Activated T-helper 1 cell treated with anti-CD3 and anti-CD28 coated beads, Interleukin-12 subunit alpha, Interleukin-12 subunit beta, Interleukin-2, Interleukin-4 antibody, amounts not matched to agents 30 ng/mL and 10 ng/mL and 1 ng/mL, durations not matched to agents 14 hours and 24 hours and 36 hours (primary cell): ENCODE results near the gene PTPRK. TPM values are rescaled to one million over a fixed set of nuclear protein-coding genes. Genes with fewer than 3 reads are reported as not detected.

ENCODE experiments used
- DNase-seq: peaks from one replicate; pipeline ENCODE4 v3.0.0; 2021; ENCODE audit warnings: low spot score
- H3K27ac Mint-ChIP-seq: one replicate; pipeline ENCODE4 v1.8.0; 2021; ENCODE audit warnings: mild to moderate bottlenecking, mixed read lengths
- H3K27me3 Mint-ChIP-seq: one replicate; pipeline ENCODE4 v1.8.0; 2022; ENCODE audit warnings: mild to moderate bottlenecking, moderate library complexity, mixed read lengths; ENCODE audit not compliant: insufficient read depth
- H3K36me3 Mint-ChIP-seq: one replicate; pipeline ENCODE4 v1.8.0; 2021; ENCODE audit warnings: low read depth, mixed read lengths
- H3K4me1 Mint-ChIP-seq: one replicate; pipeline ENCODE4 v1.8.0; 2021; ENCODE audit warnings: low read depth, mixed read lengths
- H3K4me3 Mint-ChIP-seq: one replicate; pipeline ENCODE4 v1.8.0; 2021; ENCODE audit warnings: mild to moderate bottlenecking, moderate library complexity, mixed read lengths
- H3K9me3 Mint-ChIP-seq: one replicate; pipeline ENCODE4 v1.8.0; 2021; ENCODE audit warnings: mixed read lengths
- intact Hi-C: fragments of 100-400 bp; cut with micrococcal nuclease; formaldehyde crosslinking; loops from one replicate; pipeline ENCODE4 v1.15.1; 2024
- total RNA-seq: library from RNA; stranded (reverse); gene quantifications from 2 replicates; pipeline ENCODE4 v1.2.3, GENCODE V29; 2022

PTPRK gene
- total RNA-seq, 1 donor from 2014 or later, result 3.2 TPM

DNA sequence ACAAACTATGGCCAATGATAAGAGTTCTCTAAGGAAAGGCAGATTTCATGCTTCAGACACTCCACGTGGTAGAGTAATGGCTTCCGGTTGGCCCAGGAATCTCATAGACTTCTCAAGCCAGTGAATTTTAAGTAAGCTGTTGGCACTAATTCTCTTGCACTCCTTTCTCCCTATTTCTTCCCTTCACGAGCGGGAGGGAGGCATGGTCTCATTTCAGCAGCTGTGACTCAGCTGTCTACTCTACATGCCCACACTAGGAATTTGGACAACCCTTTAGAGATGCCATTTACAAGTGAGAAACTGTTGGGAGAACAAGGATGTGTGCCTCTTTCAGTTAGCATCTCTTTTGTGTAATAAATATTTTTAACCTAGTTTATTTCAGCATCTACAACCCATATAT is 107.7 kb downstream of the PTPRK start:
- Mint-ChIP-seq H3K27me3 (peaks cover 5% of the 10 kb centered on the region), H3K4me3 (no peak overlapping the region), H3K4me1 (no peaks in the 10 kb centered on the region), H3K36me3 (no peaks in the 10 kb centered on the region), H3K9me3 (no peaks in the 10 kb centered on the region), H3K27ac (no peak overlapping the region)
- intact Hi-C loops, result no loop called here
- DNase-seq, result no peak

DNA sequence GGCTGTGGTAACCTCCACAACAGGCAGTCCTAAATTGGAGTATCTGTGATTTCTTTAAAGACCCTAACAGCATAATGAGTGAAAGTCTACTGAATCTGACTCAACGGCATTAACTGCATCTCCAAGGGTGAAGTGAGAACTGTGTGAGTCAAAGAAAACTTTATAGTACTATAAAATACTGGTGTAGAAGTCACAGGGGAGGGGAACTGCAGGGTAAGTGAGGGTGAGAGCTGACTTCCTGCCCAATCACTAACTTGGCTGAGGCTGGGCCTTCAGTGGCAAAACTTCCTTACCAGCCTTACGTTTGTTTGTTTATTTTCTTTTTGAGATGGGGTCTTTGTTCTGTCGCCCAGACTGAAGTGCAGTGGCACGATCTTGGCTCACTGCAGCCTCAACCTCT is 109.8 kb downstream of the PTPRK start:
- no peaks in the 10 kb centered on the region for H3K4me1 Mint-ChIP-seq
- no peak overlapping the region for H3K4me3 Mint-ChIP-seq
- H3K27ac Mint-ChIP-seq, result no peak overlapping the region
- H3K27me3 Mint-ChIP-seq, result peaks cover 5% of the 10 kb centered on the region
- DNase-seq, result no peak
- H3K36me3 Mint-ChIP-seq, result no peaks in the 10 kb centered on the region
- H3K9me3 Mint-ChIP-seq, result no peaks in the 10 kb centered on the region
- intact Hi-C loops, result no loop called here

DNA sequence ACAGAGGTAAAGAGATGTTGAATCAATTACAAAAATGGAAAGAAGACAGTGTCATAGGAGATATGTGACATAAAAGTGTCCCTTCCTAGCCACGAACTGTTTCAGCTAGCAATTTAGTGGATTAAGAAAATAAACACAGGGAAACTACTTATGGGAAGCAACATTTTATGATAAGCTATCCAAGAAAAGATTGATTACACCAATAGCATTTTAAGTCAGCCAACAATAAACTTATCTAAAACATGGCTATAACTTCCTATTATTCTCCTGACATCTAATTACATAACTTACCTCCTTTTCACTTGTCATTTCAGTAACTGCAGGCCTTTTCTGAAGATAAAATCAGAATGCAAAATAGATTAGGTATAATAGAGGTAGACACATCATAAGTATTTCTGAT is 111.4 kb downstream of the PTPRK start:
- Mint-ChIP-seq H3K27me3 (peaks cover 5% of the 10 kb centered on the region), H3K4me3 (no peak overlapping the region), H3K9me3 (no peaks in the 10 kb centered on the region), H3K27ac (no peak overlapping the region), H3K4me1 (no peaks in the 10 kb centered on the region), H3K36me3 (no peaks in the 10 kb centered on the region)
- no peak for DNase-seq
- intact Hi-C loops, result no loop called here

DNA sequence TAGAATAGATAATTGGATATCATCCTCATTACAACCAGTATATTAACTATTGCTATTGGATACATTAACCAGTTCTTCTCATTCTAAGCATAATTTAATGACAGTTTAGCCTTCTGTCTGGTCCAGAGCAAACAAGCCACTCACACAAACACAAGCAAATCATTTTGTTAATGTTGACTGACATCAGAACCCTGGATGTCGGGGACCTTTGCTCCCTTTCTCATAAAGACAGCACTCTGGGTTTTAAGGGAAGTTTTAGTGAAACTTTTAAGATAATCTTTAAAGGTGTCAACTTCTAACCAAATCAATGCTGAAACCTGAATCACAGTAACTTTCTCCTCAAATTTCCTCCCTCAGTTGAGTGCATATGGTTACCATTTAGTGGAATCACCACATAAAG is 113.9 kb downstream of the PTPRK start:
- H3K9me3 Mint-ChIP-seq, result no peaks in the 10 kb centered on the region
- no peak overlapping the region for H3K27ac Mint-ChIP-seq
- no peak overlapping the region for H3K4me3 Mint-ChIP-seq
- no peak for DNase-seq
- H3K36me3 Mint-ChIP-seq, result no peaks in the 10 kb centered on the region
- H3K27me3 Mint-ChIP-seq, result peaks cover 4% of the 10 kb centered on the region
- intact Hi-C loops, result no loop called here
- H3K4me1 Mint-ChIP-seq, result no peaks in the 10 kb centered on the region

DNA sequence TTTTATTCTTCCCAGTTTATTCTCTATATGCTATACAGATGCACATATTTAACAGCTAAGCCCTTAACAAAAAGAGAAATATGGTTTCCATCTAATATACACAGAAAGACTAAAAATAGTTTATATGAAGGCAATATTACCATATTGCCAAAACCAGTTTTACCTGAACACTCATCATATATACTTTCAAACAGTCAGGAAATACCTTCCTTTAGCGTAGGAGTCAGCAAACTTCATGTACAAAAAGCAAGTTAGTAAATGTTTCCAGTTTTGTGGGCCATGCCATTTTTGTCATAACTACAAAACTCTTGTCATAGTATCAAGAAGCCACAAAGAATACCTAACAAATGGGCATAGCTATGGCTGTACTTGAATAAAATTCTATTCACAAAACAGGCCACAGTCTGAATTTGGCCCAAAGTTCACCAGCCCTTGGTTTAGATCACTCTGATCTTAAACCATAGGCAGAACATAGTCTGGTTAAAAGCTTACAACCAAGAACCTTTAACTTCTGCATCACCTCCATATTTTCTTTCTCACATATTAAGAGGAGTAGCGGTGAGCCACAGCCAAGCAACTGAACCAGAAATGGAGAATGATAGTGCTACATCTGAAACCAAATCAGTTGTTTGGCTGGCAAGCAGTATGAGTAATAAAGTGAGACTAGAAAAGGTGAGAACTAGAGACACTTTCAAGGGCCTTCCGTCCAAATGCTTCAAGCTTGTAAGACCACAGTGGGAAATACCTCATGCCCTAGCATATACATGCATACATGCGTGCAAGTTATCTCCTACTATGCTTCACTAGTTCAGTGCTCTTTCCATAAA is 116.6 kb downstream of the PTPRK start:
- intact Hi-C loops, result no loop called here
- no peaks in the 10 kb centered on the region for H3K9me3 Mint-ChIP-seq
- H3K36me3 Mint-ChIP-seq, result no peaks in the 10 kb centered on the region
- no peaks in the 10 kb centered on the region for H3K27me3 Mint-ChIP-seq
- DNase-seq, result no peak
- no peak overlapping the region for H3K27ac Mint-ChIP-seq
- no peaks in the 10 kb centered on the region for H3K4me1 Mint-ChIP-seq
- H3K4me3 Mint-ChIP-seq, result no peak overlapping the region

DNA sequence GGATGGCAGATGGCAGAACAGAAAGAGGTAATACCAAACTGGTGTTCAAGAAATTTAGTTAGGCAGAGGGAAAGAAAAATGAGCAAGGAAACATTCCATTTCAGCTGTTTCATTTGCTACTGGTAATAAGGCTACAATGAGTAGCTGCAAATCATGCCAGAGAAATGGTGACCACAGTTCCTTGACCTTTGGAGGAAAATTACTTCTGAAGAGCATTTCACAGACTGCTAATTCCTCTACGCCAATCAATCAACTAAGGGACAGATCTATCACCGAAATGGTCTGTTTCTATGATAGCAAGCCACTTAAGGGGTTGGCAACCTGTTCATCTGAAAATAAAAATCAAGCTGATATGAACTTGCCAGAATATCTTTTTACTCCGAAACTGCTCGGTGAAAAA is 119.5 kb downstream of the PTPRK start:
- Mint-ChIP-seq H3K4me1 (no peaks in the 10 kb centered on the region), H3K27ac (no peak overlapping the region), H3K4me3 (no peak overlapping the region), H3K9me3 (no peaks in the 10 kb centered on the region), H3K27me3 (no peaks in the 10 kb centered on the region), H3K36me3 (no peaks in the 10 kb centered on the region)
- intact Hi-C loops, result no loop called here
- no peak for DNase-seq

DNA sequence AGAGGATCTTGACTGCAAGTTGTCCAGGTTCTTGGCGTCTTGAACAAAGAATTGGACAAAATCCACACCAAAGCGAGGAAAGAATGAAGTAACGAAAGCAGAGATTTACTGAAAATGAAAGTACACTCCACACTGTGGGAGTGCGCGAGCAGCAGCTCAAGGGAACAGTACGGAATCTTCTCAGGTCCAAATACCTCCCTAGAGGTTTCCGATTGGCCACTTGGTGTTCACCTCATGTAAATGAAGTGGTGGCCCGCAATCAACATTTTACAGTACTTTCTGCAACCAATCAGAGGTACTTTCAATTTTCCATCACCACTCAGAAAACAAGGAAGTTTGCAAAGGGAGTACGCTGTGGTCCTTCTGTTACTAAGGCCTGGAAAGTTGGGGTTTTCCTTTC is 122.4 kb downstream of the PTPRK start:
- Mint-ChIP-seq H3K27me3 (no peaks in the 10 kb centered on the region), H3K36me3 (no peaks in the 10 kb centered on the region), H3K4me1 (no peaks in the 10 kb centered on the region), H3K4me3 (no peak overlapping the region), H3K9me3 (no peaks in the 10 kb centered on the region), H3K27ac (no peak overlapping the region)
- intact Hi-C loops, result no loop called here
- DNase-seq, result no peak

DNA sequence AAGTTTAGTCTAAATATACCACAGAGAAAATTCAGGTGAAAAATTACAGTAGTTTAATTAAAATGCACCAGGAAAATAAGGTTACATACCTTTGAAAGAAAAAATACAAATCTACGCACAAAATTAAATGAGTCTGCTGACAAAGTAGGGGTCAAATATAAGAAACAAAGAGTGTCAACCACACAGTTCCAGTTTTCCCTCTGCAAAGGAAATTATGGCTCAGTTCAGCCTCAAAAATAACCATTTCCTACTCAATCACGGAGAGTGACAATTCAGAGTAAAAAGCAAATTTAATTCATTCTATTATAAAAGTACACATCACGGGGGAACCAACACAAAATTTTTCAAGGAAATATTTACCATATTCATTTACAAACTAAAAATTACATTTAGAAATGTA is 124.8 kb downstream of the PTPRK start:
- intact Hi-C loops, result no loop called here
- DNase-seq, result no peak
- Mint-ChIP-seq H3K27ac (no peak overlapping the region), H3K9me3 (no peaks in the 10 kb centered on the region), H3K4me3 (no peak overlapping the region), H3K36me3 (no peaks in the 10 kb centered on the region), H3K4me1 (no peaks in the 10 kb centered on the region), H3K27me3 (no peaks in the 10 kb centered on the region)

DNA sequence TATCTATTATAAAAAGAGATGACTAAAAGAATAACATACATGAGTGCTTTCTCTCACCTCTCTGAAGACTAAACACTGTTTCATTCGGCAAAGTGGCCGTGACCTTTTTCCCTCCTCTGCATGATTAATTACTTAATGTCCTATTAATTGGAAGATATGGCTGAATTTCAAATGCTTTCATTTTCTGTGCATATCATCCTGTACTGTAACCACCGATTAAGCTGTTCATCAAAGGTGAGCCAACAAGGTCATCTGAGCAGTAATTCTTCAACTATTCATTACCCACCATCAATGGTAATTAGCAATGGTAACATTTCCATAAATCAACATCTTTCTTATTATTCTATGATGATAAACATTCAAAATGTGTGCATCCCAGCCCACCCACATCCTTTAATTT is 125.2 kb downstream of the PTPRK start:
- no peak overlapping the region for H3K27ac Mint-ChIP-seq
- H3K4me1 Mint-ChIP-seq, result no peaks in the 10 kb centered on the region
- H3K27me3 Mint-ChIP-seq, result no peaks in the 10 kb centered on the region
- no peaks in the 10 kb centered on the region for H3K9me3 Mint-ChIP-seq
- no peak for DNase-seq
- no peaks in the 10 kb centered on the region for H3K36me3 Mint-ChIP-seq
- intact Hi-C loops, result no loop called here
- no peak overlapping the region for H3K4me3 Mint-ChIP-seq

DNA sequence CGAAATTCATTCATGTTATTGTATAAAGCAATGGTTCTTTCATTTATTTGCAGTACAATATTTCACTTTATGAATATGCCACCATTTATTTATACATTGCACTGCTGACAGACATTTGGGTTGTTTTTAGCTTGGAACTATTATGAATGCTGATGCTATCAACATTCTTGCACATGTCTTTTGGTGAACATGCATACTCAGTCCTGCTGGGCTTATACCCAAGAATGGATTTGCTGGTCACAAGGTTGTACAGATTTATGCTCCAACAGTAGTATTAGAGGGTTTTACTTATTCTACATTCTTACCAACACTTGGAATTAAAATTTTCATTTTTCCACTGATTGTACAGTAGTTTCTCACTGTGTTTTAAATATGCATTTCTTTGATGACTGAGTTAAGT is 126.2 kb downstream of the PTPRK start:
- no peaks in the 10 kb centered on the region for H3K4me1 Mint-ChIP-seq
- H3K4me3 Mint-ChIP-seq, result no peak overlapping the region
- H3K27me3 Mint-ChIP-seq, result no peaks in the 10 kb centered on the region
- intact Hi-C loops, result no loop called here
- no peaks in the 10 kb centered on the region for H3K9me3 Mint-ChIP-seq
- no peaks in the 10 kb centered on the region for H3K36me3 Mint-ChIP-seq
- no peak overlapping the region for H3K27ac Mint-ChIP-seq
- no peak for DNase-seq

DNA sequence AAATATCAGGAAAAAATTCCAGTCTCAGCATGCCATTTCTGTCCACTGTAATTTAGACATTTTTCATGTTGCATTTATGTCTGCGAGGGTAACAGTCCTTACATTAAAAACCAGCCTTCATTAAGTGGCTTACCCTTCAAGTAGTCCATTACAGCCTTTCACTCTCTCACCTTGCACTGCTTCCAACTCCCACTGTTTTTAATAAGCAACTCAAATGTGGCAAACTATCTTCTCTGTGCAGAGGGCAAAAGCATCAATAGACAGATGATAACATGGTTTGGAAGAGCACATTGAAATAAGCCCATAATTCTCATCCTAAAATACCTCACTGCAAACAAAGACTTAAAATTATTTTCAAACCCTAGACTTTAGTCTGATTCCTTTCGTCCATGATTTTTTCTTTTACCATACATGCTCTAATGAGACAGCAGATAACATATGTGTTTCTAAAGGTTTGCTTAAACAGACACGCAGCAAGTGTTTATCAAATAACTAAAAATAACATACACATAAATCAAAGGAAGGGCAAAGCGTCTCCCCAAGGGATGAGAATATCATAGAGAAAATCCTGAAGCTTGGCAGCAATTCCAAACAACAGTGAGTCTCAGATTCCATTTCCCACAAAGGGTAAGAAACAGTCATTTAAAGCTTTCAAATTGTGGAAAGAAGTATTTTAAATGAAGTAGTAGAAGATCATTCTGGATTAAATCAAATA is 130.4 kb downstream of the PTPRK start:
- no peaks in the 10 kb centered on the region for H3K4me1 Mint-ChIP-seq
- no peak overlapping the region for H3K27ac Mint-ChIP-seq
- H3K4me3 Mint-ChIP-seq, result no peak overlapping the region
- H3K36me3 Mint-ChIP-seq, result no peaks in the 10 kb centered on the region
- DNase-seq, result no peak
- H3K27me3 Mint-ChIP-seq, result no peaks in the 10 kb centered on the region
- intact Hi-C loops, result no loop called here
- H3K9me3 Mint-ChIP-seq, result no peaks in the 10 kb centered on the region

DNA sequence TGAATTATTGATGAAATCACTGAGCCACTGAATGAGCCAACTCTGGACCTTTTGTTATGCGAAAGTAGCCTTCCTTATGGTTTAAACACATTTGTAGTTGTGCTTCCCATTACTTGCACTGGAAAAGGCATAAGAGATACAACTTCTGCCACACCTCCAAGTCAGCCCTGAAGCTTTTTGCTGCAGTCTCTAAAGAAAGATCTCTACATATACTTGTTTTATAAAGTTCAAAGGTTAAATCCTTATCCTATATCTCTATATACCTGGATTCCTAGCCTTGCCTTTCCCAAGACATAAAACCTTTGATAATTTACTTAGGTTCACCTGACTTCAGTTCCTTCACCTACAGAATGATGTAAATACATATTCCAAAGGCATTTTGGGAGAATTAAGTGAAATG is 132.0 kb downstream of the PTPRK start:
- Mint-ChIP-seq H3K27me3 (no peaks in the 10 kb centered on the region), H3K36me3 (no peaks in the 10 kb centered on the region), H3K27ac (no peak overlapping the region), H3K4me1 (no peaks in the 10 kb centered on the region), H3K9me3 (no peaks in the 10 kb centered on the region), H3K4me3 (no peak overlapping the region)
- intact Hi-C loops, result no loop called here
- no peak for DNase-seq

DNA sequence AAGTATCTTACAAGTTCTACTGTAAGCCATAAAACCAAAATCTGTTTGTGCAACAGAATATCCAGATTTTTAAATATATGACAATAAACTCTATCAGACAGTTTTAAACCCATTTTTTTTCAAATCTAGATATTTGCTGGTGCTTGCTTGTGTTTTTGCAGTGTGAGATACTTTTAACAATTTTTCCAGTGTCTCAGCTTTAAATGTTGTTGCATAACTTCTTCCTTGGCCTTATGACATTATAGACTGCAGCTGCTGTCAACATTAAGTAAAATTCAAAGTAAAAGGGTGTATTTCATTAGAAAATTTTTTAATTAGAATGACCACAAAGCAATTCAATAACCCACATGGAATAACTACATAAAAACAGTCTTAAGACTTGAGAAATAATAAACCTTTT is 139.5 kb downstream of the PTPRK start:
- H3K4me1 Mint-ChIP-seq, result no peaks in the 10 kb centered on the region
- H3K27ac Mint-ChIP-seq, result no peak overlapping the region
- H3K4me3 Mint-ChIP-seq, result no peak overlapping the region
- intact Hi-C loops, result no loop called here
- DNase-seq, result no peak
- no peaks in the 10 kb centered on the region for H3K27me3 Mint-ChIP-seq
- H3K36me3 Mint-ChIP-seq, result no peaks in the 10 kb centered on the region
- H3K9me3 Mint-ChIP-seq, result peaks cover 10% of the 10 kb centered on the region
